ENCODE measurements around the gene MLPH. TPM values are rescaled to one million over a fixed set of nuclear protein-coding genes. Genes with fewer than 3 reads are reported as not detected.
"Not testable (repeated sequence)": the region's sequence is repeated elsewhere in the genome, so short reads cannot be mapped to it uniquely, and the experiment has no call there.

MLPH gene
- polyA plus RNA-seq, 1 donor: 3.6 TPM

- no peak for DNase-seq
Measured at GRCh38 chr2:237585590-237586221, 98.7 kb downstream of the MLPH start.

- no peak for DNase-seq
Measured at GRCh38 chr2:237588044-237588696, 101.1 kb downstream of the MLPH start.

GRCh38 chr2:237590272-237591140 is 103.5 kb downstream of the MLPH start, which contains the start of gene RAB17:
RAB17 (minus strand) TSS chr2:237590734; CDS start chr2:237586154, 4,580 bp downstream.
- no peak for DNase-seq

- DNase-seq: no peak
Measured at GRCh38 chr2:237591141-237591881, 104.3 kb downstream of the MLPH start.

GRCh38 chr2:237592425-237592980 is 105.5 kb downstream of the MLPH start:
- DNase-seq: no peak

- DNase-seq: no peak
Measured at GRCh38 chr2:237593036-237593435, 106.0 kb downstream of the MLPH start.

GRCh38 chr2:237593596-237594320 is 106.7 kb downstream of the MLPH start:
- no peak for DNase-seq

GRCh38 chr2:237594514-237594871 is 107.4 kb downstream of the MLPH start:
- DNase-seq: no peak

- DNase-seq: not testable (repeated sequence)
Measured at GRCh38 chr2:237595829-237596519, 108.9 kb downstream of the MLPH start.

GRCh38 chr2:237596520-237597195 is 109.6 kb downstream of the MLPH start:
- no peak for DNase-seq

- no peak for DNase-seq
Measured at GRCh38 chr2:237597196-237598145, 110.4 kb downstream of the MLPH start.

GRCh38 chr2:237598468-237599208 is 111.6 kb downstream of the MLPH start:
- no peak for DNase-seq

GRCh38 chr2:237599465-237600110 is 112.5 kb downstream of the MLPH start:
- DNase-seq: no peak

- DNase-seq: peak; percentile 35
Measured at GRCh38 chr2:237600205-237600846, 113.3 kb downstream of the MLPH start.

GRCh38 chr2:237601453-237602116 is 114.5 kb downstream of the MLPH start:
- DNase-seq: no peak

GRCh38 chr2:237602409-237602808 is 115.4 kb downstream of the MLPH start:
- no peak for DNase-seq
